GM23338 (cell line): ENCODE results near the gene RPL22.

Source experiments
- EZH2 ChIP-seq: fragments of 200-600 bp; sonication (generic); IDR thresholded peaks from one replicate; pipeline ENCODE4 v1.8.0; 2017; ENCODE audit warnings: antibody characterized with exemption, mild to moderate bottlenecking, low read depth; ENCODE audit not compliant: unreplicated experiment
- NANOG ChIP-seq: IDR thresholded peaks from 2 replicates; pipeline ENCODE4 v1.6.1; 2016; ENCODE audit warnings: antibody characterized with exemption, borderline replicate concordance
- POLR2AphosphoS5 ChIP-seq: IDR thresholded peaks from 2 replicates; pipeline ENCODE4 v1.6.1; 2016; ENCODE audit warnings: antibody characterized with exemption, low read depth
- ZNF114 ChIP-seq: fragments of 250-450 bp; sonication (Bioruptor Pico); IDR thresholded peaks from 2 replicates; pipeline ENCODE4 v1.5.0; 2020; ENCODE audit warnings: mild to moderate bottlenecking, moderate library complexity
- TF ChIP-seq, protein P1 (sequence below), 2 experiments: fragments of 200-600 bp in 1 of 2; sonication (generic) in 1 of 2; conservative IDR thresholded peaks; 2 replicates each; pipeline versions ENCODE4 v1.5.1 to v1.6.1; 2016 to 2017; ENCODE audit warnings: antibody characterized with exemption in 2 of 2, low read depth in 2 of 2, mild to moderate bottlenecking in 2 of 2, moderate library complexity in 1 of 2

DNA sequence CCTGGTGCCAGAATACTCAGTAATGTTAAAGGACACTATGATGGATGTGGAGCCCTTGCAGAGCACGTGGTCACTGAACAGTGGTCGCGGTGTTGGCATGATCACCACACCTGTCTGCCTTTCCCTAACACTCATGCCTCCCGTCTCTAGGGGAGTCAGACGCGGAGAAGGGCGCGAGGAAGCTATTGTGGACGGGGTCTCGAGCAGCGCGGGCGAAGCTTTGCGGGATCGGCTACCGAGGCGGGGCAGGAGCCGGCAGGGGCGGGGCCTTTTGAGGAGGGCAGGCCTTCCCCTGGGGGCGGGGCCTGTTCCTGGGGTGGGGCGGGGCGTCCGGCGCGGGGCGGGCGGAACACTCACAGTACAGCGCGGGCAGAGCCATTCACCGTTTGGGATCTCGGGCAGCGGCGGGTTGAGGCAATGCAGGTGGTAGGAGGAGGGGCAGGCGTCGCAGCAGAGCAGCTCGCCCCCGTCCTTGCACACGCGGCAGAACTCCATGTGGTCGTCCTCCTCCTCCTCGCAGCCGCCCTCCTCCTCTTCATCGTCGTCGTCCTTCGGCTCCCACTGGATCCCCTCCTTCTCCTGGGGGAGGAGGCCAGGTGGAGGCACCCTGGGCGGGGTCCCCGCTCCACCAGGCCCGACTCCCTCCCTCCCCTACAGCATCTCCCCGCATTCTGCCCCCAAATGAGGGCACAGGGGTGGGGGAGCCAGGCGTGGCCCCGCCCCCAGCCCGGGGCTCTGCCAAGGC, 50.7 kb downstream of the RPL22 start:
- TF ChIP-seq EZH2: no peak
- no peak for TF ChIP-seq POLR2AphosphoS5
- TF ChIP-seq, protein P1, sequence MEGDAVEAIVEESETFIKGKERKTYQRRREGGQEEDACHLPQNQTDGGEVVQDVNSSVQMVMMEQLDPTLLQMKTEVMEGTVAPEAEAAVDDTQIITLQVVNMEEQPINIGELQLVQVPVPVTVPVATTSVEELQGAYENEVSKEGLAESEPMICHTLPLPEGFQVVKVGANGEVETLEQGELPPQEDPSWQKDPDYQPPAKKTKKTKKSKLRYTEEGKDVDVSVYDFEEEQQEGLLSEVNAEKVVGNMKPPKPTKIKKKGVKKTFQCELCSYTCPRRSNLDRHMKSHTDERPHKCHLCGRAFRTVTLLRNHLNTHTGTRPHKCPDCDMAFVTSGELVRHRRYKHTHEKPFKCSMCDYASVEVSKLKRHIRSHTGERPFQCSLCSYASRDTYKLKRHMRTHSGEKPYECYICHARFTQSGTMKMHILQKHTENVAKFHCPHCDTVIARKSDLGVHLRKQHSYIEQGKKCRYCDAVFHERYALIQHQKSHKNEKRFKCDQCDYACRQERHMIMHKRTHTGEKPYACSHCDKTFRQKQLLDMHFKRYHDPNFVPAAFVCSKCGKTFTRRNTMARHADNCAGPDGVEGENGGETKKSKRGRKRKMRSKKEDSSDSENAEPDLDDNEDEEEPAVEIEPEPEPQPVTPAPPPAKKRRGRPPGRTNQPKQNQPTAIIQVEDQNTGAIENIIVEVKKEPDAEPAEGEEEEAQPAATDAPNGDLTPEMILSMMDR (conservative IDR thresholded peaks at IDR 0.05; ENCODE audit: low read depth in 2 of 2): no peak
- TF ChIP-seq NANOG: no peak
- TF ChIP-seq ZNF114 (CRISPR knock-in tag): no peak
